HFF-Myc (cell line): ENCODE measurements around the gene C17orf58.
A peak's percentile ranks its signal among the peaks of the same experiment; 100 is the strongest.

Experiments used
- DNase-seq: peaks from one replicate; pipeline ENCODE4 v3.0.0-alpha.2; 2011; ENCODE audit warnings: low read depth; ENCODE audit errors: extremely low read depth
- H3K4me3 ChIP-seq: replicated peaks from 2 replicates; pipeline ENCODE4 v1.5.1; 2011; ENCODE audit warnings: low read depth, mild to moderate bottlenecking, control low read depth, low read length
- CTCF ChIP-seq: IDR thresholded peaks from 2 replicates; pipeline ENCODE4 v1.5.1; 2012; ENCODE audit warnings: mild to moderate bottlenecking, low read depth, low read length, control low read depth; ENCODE audit errors: missing control alignments

Gene C17orf58

GRCh38 chr17:67947325-67947813 is 48.9 kb downstream of the C17orf58 start:
- no peak for TF ChIP-seq CTCF
- H3K4me3 ChIP-seq = no peak overlapping the region
- DNase-seq = no peak

GRCh38 chr17:67946513-67946912 is 49.8 kb downstream of the C17orf58 start:
- DNase-seq = no peak
- H3K4me3 ChIP-seq = no peak overlapping the region
- TF ChIP-seq CTCF = no peak

- TF ChIP-seq CTCF = no peak
- no peak for DNase-seq
- H3K4me3 ChIP-seq = no peak overlapping the region
Observed at GRCh38 chr17:67944035-67944434, 52.2 kb downstream of the C17orf58 start.

GRCh38 chr17:67942810-67943209 is 53.5 kb downstream of the C17orf58 start:
- no peak overlapping the region for H3K4me3 ChIP-seq
- peak; percentile 56 for TF ChIP-seq CTCF
- DNase-seq = no peak
